HCT116 (cell line): ENCODE data around the gene GREM2. TPM values are rescaled to one million over a fixed set of nuclear protein-coding genes. Genes with fewer than 3 reads are reported as not detected.

Source experiments
- ATAC-seq: fragments of 200-7000 bp; cut with Tn5 transposase; 2 replicates; pipeline ENCODE4 v1.9.1; 2020; ENCODE audit warnings: mild to moderate bottlenecking, moderate library complexity
- BruUV-seq: library from RNA; stranded (reverse); fragments of 400-500 nt; replicated peaks from 2 replicates; lab custom pipeline; 2021; lab: Mats Ljungman, UMichigan
- CTCF ChIA-PET: fragments of 300-600 bp; sonication (Branson Sonifier 250); formaldehyde crosslinking; loops from one replicate; lab custom pipeline; 2021; ENCODE audit warnings: antibody characterized with exemption; lab: Charles Lee
- POLR2A ChIA-PET: fragments of 300-600, 350-600 bp; sonication (Branson Sonifier 250); formaldehyde crosslinking; loops from one replicate; lab custom pipeline; 2021; ENCODE audit warnings: antibody characterized with exemption; lab: Charles Lee
- RAD21 ChIA-PET, 2 experiments: fragments of 300-600 bp; sonication (Branson Sonifier 250); formaldehyde crosslinking; loops; one replicate each; lab custom pipeline; 2023; ENCODE audit warnings: low total read pairs in 2 of 2; ENCODE audit not compliant: uncharacterized antibody in 2 of 2, unreplicated experiment in 2 of 2, low non-redundant PET in 1 of 2; lab: Charles Lee
- DNase-seq: peaks from one replicate; pipeline ENCODE4 v3.0.0-alpha.2; 2010; ENCODE audit warnings: low read depth, low spot score
- H2AFZ ChIP-seq: fragments of 200-600 bp; shearing (Covaris generic), sonication (generic); 2 replicates; pipeline ENCODE4 v1.6.1; 2017; ENCODE audit warnings: low read depth, mixed run types, mixed read lengths, antibody characterized with exemption, low read length; ENCODE audit not compliant: poor library complexity, severe bottlenecking
- H3K27ac ChIP-seq: 2 replicates; pipeline ENCODE4 v1.5.1; 2012; ENCODE audit warnings: low read depth, low read length
- H3K27me3 ChIP-seq: fragments of 200-600 bp; sonication (generic); 2 replicates; pipeline ENCODE4 v1.6.1; 2016; ENCODE audit warnings: mixed run types, low read length, mixed read lengths; ENCODE audit not compliant: insufficient read depth
- H3K36me3 ChIP-seq, 2 experiments: fragments of 200-500 bp in 1 of 2; fragments of 200-600 bp in 1 of 2; sonication (Bioruptor generic) in 1 of 2; sonication (generic) in 1 of 2; 2 replicates each; pipeline versions ENCODE4 v1.5.1 to v1.6.1; 2014 to 2016; ENCODE audit warnings: low read length in 2 of 2, inconsistent platforms in 1 of 2, mixed read lengths in 1 of 2, mixed run types in 1 of 2; ENCODE audit not compliant: insufficient read depth in 2 of 2, control insufficient read depth in 1 of 2
- H3K4me1 ChIP-seq, 2 experiments: fragments of 200-600 bp in 1 of 2; sonication (generic) in 1 of 2; 2 replicates each; pipeline versions ENCODE4 v1.5.1 to v1.6.1; 2012 to 2017; ENCODE audit warnings: low read length in 2 of 2, inconsistent platforms in 1 of 2, mild to moderate bottlenecking in 1 of 2, mixed read lengths in 1 of 2, mixed run types in 1 of 2, moderate library complexity in 1 of 2; ENCODE audit not compliant: insufficient read depth in 2 of 2, control insufficient read depth in 1 of 2
- H3K4me2 ChIP-seq: fragments of 200-600 bp; sonication (generic); 2 replicates; pipeline ENCODE4 v1.6.1; 2017; ENCODE audit warnings: mixed run types, low read length, mixed read lengths
- H3K4me3 ChIP-seq, 2 experiments: fragments of 200-600 bp in 1 of 2; sonication (generic) in 1 of 2; replicated peaks in 1 of 2; 2 replicates each; pipeline ENCODE4 v1.5.1; 2011 to 2016; ENCODE audit warnings: low read length in 2 of 2, control low read depth in 1 of 2, low read depth in 1 of 2, mild to moderate bottlenecking in 1 of 2, mixed read lengths in 1 of 2, mixed run types in 1 of 2
- H3K79me2 ChIP-seq: fragments of 200-600 bp; sonication (generic); 2 replicates; pipeline ENCODE4 v1.6.1; 2017; ENCODE audit warnings: mild to moderate bottlenecking, mixed run types, low read length, moderate library complexity, mixed read lengths; ENCODE audit not compliant: insufficient read depth
- H3K9ac ChIP-seq: fragments of 200-600 bp; sonication (generic); 2 replicates; pipeline ENCODE4 v1.6.1; 2016; ENCODE audit warnings: low read length, mixed read lengths
- H3K9me2 ChIP-seq: fragments of 200-600 bp; sonication (generic), shearing (Covaris generic); 2 replicates; pipeline ENCODE4 v1.6.1; 2017; ENCODE audit warnings: mixed run types, mild to moderate bottlenecking, moderate library complexity; ENCODE audit not compliant: insufficient read depth
- H3K9me3 ChIP-seq, 2 experiments: fragments of 200-500 bp in 1 of 2; fragments of 200-600 bp in 1 of 2; sonication (Bioruptor generic) in 1 of 2; sonication (generic) in 1 of 2; 2 replicates each; pipeline ENCODE4 v1.6.1; 2014 to 2017; ENCODE audit warnings: low read length in 2 of 2, mixed read lengths in 2 of 2, inconsistent platforms in 1 of 2, low read depth in 1 of 2, mild to moderate bottlenecking in 1 of 2, mixed run types in 1 of 2, moderate library complexity in 1 of 2; ENCODE audit not compliant: control insufficient read depth in 1 of 2, insufficient read depth in 1 of 2
- H4K20me1 ChIP-seq: fragments of 200-600 bp; sonication (generic), shearing (Covaris generic); 2 replicates; pipeline ENCODE4 v1.6.1; 2017; ENCODE audit warnings: mixed run types, mild to moderate bottlenecking, moderate library complexity; ENCODE audit not compliant: insufficient read depth
- ATF3 ChIP-seq: IDR thresholded peaks from 2 replicates; pipeline ENCODE4 v1.6.1; 2012
- CBX3 ChIP-seq: IDR thresholded peaks from 2 replicates; pipeline ENCODE4 v1.6.1; 2012; ENCODE audit warnings: low read depth
- CEBPB ChIP-seq: IDR thresholded peaks from 2 replicates; pipeline ENCODE4 v1.6.1; 2012; ENCODE audit warnings: low read depth
- EGR1 ChIP-seq: IDR thresholded peaks from 2 replicates; pipeline ENCODE4 v1.6.1; 2012; ENCODE audit warnings: low read depth
- ELF1 ChIP-seq: IDR thresholded peaks from 2 replicates; pipeline ENCODE4 v1.6.1; 2012; ENCODE audit warnings: low read depth, borderline replicate concordance
- EZH2 ChIP-seq: fragments of 200-600 bp; sonication (generic); IDR thresholded peaks from 2 replicates; pipeline ENCODE4 v1.6.1; 2017; ENCODE audit warnings: antibody characterized with exemption, mixed run types
- EZH2phosphoT487 ChIP-seq: fragments of 200-600 bp; IDR thresholded peaks from 2 replicates; pipeline ENCODE4 v1.6.1; 2018; ENCODE audit warnings: antibody characterized with exemption, borderline replicate concordance
- FOSL1 ChIP-seq: IDR thresholded peaks from 2 replicates; pipeline ENCODE4 v1.6.1; 2012; ENCODE audit warnings: low read depth
- POLR2A ChIP-seq: IDR thresholded peaks from 2 replicates; pipeline ENCODE4 v1.7.0; 2011; ENCODE audit warnings: borderline replicate concordance; ENCODE audit not compliant: insufficient read depth, insufficient read length; ENCODE audit errors: extremely low read depth
- POLR2AphosphoS5 ChIP-seq: IDR thresholded peaks from 2 replicates; pipeline ENCODE4 v1.6.1; 2011; ENCODE audit warnings: mild to moderate bottlenecking, low read depth, low read length, moderate library complexity
- RAD21 ChIP-seq: IDR thresholded peaks from 2 replicates; pipeline ENCODE4 v1.6.1; 2012; ENCODE audit warnings: low read depth, mild to moderate bottlenecking
- SIN3A ChIP-seq: IDR thresholded peaks from 2 replicates; pipeline ENCODE4 v1.6.1; 2012; ENCODE audit warnings: low read depth
- SP1 ChIP-seq: IDR thresholded peaks from 2 replicates; pipeline ENCODE4 v1.6.1; 2012; ENCODE audit warnings: low read depth
- TCF7L2 ChIP-seq: IDR thresholded peaks from 2 replicates; pipeline ENCODE4 v1.7.0; 2011; ENCODE audit warnings: borderline replicate concordance, inconsistent platforms; ENCODE audit not compliant: insufficient read depth, insufficient read length; ENCODE audit errors: extremely low read depth
- ZBTB33 ChIP-seq: IDR thresholded peaks from 2 replicates; pipeline ENCODE4 v1.6.1; 2011; ENCODE audit warnings: mild to moderate bottlenecking, low read length, moderate library complexity; ENCODE audit not compliant: insufficient replicate concordance; ENCODE audit errors: extremely low read depth
- ZFX ChIP-seq: fragments of 450-650 bp; IDR thresholded peaks from 2 replicates; pipeline ENCODE4 v1.6.1; 2017
- ZNF274 ChIP-seq: fragments of 200-500 bp; sonication (Bioruptor generic); IDR thresholded peaks from 2 replicates; pipeline ENCODE4 v1.6.1; 2014; ENCODE audit warnings: mild to moderate bottlenecking, low read depth, low read length, inconsistent platforms
- intact Hi-C: fragments of 100-400 bp; cut with micrococcal nuclease; formaldehyde crosslinking; loops from 2 replicates; pipeline ENCODE4 v1.10.0; 2022
- total RNA-seq: library from RNA; stranded (reverse); gene quantifications from one replicate; pipeline ENCODE4 v1.2.1, GENCODE V29; 2021; ENCODE audit not compliant: unreplicated experiment
- TF ChIP-seq, protein P1 (sequence below), 3 experiments: fragments of 200-600 bp in 1 of 3; sonication (generic) in 1 of 3; IDR thresholded peaks in 2 of 3; conservative IDR thresholded peaks in 1 of 3; 2 replicates each; pipeline ENCODE4 v1.5.1; 2012 to 2017; ENCODE audit warnings: low read depth in 2 of 3, low read length in 2 of 3, antibody characterized with exemption in 1 of 3, borderline replicate concordance in 1 of 3, control low read depth in 1 of 3, mild to moderate bottlenecking in 1 of 3, mixed read lengths in 1 of 3, mixed run types in 1 of 3, moderate library complexity in 1 of 3; ENCODE audit not compliant: insufficient read depth in 1 of 3
- TF ChIP-seq, protein P2 (sequence below): IDR thresholded peaks from 2 replicates; pipeline ENCODE4 v1.6.1; 2012

GREM2 gene
- total RNA-seq, 1 experiment from 2014 or later, result not detected

GRCh38 chr1:240582953-240583352, 29.0 kb downstream of the GREM2 start (continued):
- TF ChIP-seq, protein P1, sequence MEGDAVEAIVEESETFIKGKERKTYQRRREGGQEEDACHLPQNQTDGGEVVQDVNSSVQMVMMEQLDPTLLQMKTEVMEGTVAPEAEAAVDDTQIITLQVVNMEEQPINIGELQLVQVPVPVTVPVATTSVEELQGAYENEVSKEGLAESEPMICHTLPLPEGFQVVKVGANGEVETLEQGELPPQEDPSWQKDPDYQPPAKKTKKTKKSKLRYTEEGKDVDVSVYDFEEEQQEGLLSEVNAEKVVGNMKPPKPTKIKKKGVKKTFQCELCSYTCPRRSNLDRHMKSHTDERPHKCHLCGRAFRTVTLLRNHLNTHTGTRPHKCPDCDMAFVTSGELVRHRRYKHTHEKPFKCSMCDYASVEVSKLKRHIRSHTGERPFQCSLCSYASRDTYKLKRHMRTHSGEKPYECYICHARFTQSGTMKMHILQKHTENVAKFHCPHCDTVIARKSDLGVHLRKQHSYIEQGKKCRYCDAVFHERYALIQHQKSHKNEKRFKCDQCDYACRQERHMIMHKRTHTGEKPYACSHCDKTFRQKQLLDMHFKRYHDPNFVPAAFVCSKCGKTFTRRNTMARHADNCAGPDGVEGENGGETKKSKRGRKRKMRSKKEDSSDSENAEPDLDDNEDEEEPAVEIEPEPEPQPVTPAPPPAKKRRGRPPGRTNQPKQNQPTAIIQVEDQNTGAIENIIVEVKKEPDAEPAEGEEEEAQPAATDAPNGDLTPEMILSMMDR (IDR thresholded peaks at IDR 0.05 in 2 of 3, conservative IDR thresholded peaks at IDR 0.05 in 1 of 3; ENCODE audit: borderline replicate concordance in 1 of 3, insufficient read depth in 1 of 3, low read depth in 2 of 3, low read length in 2 of 3), result no peak
- no peak for TF ChIP-seq CEBPB
- TF ChIP-seq, all 23 proteins: peak for 0

DNA sequence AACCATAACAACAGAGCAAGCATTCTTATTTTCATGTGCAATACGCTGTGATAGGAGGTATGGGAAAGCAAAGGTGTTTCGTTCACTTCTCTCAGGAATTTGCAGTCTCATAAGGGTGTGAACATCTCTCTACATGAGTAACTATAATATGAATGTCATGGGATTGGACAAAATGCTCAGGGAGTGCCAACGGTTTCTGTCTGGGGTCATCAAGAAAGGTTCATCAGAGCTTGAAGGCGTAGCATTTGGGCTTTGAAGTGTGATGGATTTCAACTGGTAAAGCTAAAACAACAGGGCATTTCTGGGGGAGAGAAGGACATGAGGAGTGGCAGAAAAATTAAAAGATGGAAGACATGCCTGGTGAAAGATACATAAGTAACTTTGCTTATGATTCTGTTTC, 32.4 kb downstream of the GREM2 start:
- ChIA-PET RAD21 (no interaction called here), CTCF (no interaction called here), POLR2A (no interaction called here)
- Histone ChIP-seq H3K4me3 (no peak overlapping the region), H3K9me3 (peaks cover 3 to 18% of the 10 kb centered on the region in 2 experiments; a peak in 2 of 4 replicates), H3K9ac (no peak overlapping the region), H3K36me3 (no peaks in the 10 kb centered on the region), H2AFZ (no peak overlapping the region), H3K79me2 (no peaks in the 10 kb centered on the region), H3K4me2 (no peak overlapping the region), H3K27me3 (no peaks in the 10 kb centered on the region), H4K20me1 (no peaks in the 10 kb centered on the region), H3K9me2 (no peaks in the 10 kb centered on the region), H3K4me1 (no peaks in the 10 kb centered on the region), H3K27ac (no peak overlapping the region)
- ATAC-seq (no peak), DNase-seq (no peak)
- TF ChIP-seq ZFX (no peak), TCF7L2 (no peak), SIN3A (no peak), FOSL1 (no peak), CBX3 (no peak), POLR2AphosphoS5 (no peak), EGR1 (no peak), EZH2phosphoT487 (no peak), EZH2 (no peak), SP1 (no peak), ZBTB33 (no peak), ELF1 (no peak), CEBPB (no peak), RAD21 (no peak), ATF3 (no peak), ZNF274 (no peak), POLR2A (no peak)
- TF ChIP-seq, protein P2, sequence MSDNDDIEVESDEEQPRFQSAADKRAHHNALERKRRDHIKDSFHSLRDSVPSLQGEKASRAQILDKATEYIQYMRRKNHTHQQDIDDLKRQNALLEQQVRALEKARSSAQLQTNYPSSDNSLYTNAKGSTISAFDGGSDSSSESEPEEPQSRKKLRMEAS, result no peak
- TF ChIP-seq, protein P1 (IDR thresholded peaks at IDR 0.05 in 2 of 3, conservative IDR thresholded peaks at IDR 0.05 in 1 of 3; ENCODE audit: borderline replicate concordance in 1 of 3, insufficient read depth in 1 of 3, low read depth in 2 of 3, low read length in 2 of 3), result no peak
- BruUV-seq, result no TSS peak
- intact Hi-C loops, result no loop called here
